Measurements from ENCODE around the gene EXOC4.

GRCh38 chr7:133755901-133756300, 503.0 kb downstream of the EXOC4 start:
- TF ChIP-seq EZH2 (IDR thresholded peaks at IDR 0.05; ENCODE audit: low read length, missing control alignments) (no peak), CTCF (conservative IDR thresholded peaks at IDR 0.05 in 1 of 2, IDR thresholded peaks at IDR 0.05 in 1 of 2; ENCODE audit: low read depth in 1 of 2, low read length in 2 of 2) (no peak)

Data from fibroblast of lung (primary cell).